ENCODE results near the gene TYW1. TPM values are rescaled to one million over a fixed set of nuclear protein-coding genes. Genes with fewer than 3 reads are reported as not detected.
"Not testable (repeated sequence)": the region's sequence is repeated elsewhere in the genome, so short reads cannot be mapped to it uniquely, and the experiment has no call there.

The TYW1 gene
- total RNA-seq, 1 donor from 2014 or later: 16.6 TPM

DNA sequence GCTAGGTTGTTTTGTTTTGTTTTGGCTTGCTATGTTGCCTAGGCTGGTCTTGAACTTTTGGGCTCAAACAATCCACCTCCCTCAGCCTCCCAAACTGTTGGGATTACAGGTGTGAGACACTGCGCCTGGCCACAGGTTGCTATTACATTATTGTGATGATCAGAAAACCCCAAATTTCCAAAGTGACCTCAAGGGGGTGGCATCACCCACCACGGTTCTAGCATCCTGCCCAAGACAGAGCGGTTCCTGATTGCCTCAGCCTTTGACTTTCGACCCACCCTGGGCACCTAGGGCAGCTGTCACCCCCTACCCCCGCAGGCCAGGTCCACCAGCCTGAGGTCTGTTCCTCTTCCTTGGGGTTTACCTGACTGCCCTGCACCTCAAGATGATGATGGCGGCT, 29.6 kb upstream of the TYW1 start:
- H3K9me3 Mint-ChIP-seq (ENCODE audit: unreplicated experiment): peaks cover 3% of the 10 kb centered on the region
- Histone ChIP-seq H4K20me1 (ENCODE audit: insufficient read depth, low read length) (no peaks in the 10 kb centered on the region), H3K79me2 (ENCODE audit: insufficient read depth, low read length) (no peaks in the 10 kb centered on the region), H3K9me3 (ENCODE audit: insufficient read depth, low read depth, low read length) (no peaks in the 10 kb centered on the region), H3K27ac (ENCODE audit: low read depth, low read length) (no peak overlapping the region), H3K4me3 (ENCODE audit: insufficient read depth, low read depth, low read length) (no peak overlapping the region), H3K4me2 (ENCODE audit: low read length) (no peak overlapping the region), H3K4me1 (ENCODE audit: insufficient read depth, low read length) (no peaks in the 10 kb centered on the region), H3K9ac (ENCODE audit: low read length) (no peak overlapping the region), H3K36me3 (ENCODE audit: insufficient read depth, low read length) (no peaks in the 10 kb centered on the region), H3K27me3 (ENCODE audit: insufficient read depth, low read length) (no peaks in the 10 kb centered on the region), H2AFZ (ENCODE audit: low read depth, low read length) (no peak overlapping the region)
- no peak overlapping the region for H3K27ac Mint-ChIP-seq (ENCODE audit: unreplicated experiment)
- no peaks in the 10 kb centered on the region for H3K27me3 Mint-ChIP-seq (ENCODE audit: low read depth, unreplicated experiment)
- FAIRE-seq: no peak
- H3K4me3 Mint-ChIP-seq (ENCODE audit: unreplicated experiment): no peak overlapping the region
- H3K4me1 Mint-ChIP-seq (ENCODE audit: low read depth, unreplicated experiment): peaks cover 5% of the 10 kb centered on the region
- TF ChIP-seq, protein P1, sequence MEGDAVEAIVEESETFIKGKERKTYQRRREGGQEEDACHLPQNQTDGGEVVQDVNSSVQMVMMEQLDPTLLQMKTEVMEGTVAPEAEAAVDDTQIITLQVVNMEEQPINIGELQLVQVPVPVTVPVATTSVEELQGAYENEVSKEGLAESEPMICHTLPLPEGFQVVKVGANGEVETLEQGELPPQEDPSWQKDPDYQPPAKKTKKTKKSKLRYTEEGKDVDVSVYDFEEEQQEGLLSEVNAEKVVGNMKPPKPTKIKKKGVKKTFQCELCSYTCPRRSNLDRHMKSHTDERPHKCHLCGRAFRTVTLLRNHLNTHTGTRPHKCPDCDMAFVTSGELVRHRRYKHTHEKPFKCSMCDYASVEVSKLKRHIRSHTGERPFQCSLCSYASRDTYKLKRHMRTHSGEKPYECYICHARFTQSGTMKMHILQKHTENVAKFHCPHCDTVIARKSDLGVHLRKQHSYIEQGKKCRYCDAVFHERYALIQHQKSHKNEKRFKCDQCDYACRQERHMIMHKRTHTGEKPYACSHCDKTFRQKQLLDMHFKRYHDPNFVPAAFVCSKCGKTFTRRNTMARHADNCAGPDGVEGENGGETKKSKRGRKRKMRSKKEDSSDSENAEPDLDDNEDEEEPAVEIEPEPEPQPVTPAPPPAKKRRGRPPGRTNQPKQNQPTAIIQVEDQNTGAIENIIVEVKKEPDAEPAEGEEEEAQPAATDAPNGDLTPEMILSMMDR (IDR thresholded peaks at IDR 0.05; ENCODE audit: insufficient read depth, low read depth, low read length): no peak
- no peak for TF ChIP-seq EZH2 (IDR thresholded peaks at IDR 0.05; ENCODE audit: insufficient read depth, low read length)
- peaks cover 10% of the 10 kb centered on the region for H3K36me3 Mint-ChIP-seq (ENCODE audit: low read depth, unreplicated experiment)
- DNase-seq (ENCODE audit: low read depth): no peak

DNA sequence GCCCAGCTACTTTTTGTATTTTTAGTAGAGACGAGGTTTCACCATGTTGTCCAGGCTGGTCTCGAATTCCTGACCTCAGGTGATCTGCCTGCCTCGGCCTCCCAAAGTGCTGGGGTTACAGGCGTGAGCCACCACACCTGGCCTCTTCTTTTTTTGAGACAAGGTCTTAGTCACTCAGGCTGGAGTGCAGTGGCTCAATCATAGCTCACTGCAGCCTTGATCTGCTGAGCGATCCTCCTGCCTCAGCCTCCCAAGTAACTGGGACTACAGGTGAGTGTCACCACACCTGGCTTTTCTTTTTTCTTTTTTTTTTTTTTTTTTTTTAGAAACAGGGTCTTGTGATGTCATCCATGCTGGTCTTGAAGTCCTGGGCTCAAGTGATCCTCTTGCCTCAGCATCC, 27.6 kb upstream of the TYW1 start:
- H3K9me3 Mint-ChIP-seq (ENCODE audit: unreplicated experiment); H2AFZ ChIP-seq (ENCODE audit: low read depth, low read length); H3K4me3 ChIP-seq (ENCODE audit: insufficient read depth, low read depth, low read length); H4K20me1 ChIP-seq (ENCODE audit: insufficient read depth, low read length); H3K4me1 Mint-ChIP-seq (ENCODE audit: low read depth, unreplicated experiment); H3K36me3 ChIP-seq (ENCODE audit: insufficient read depth, low read length); H3K27me3 ChIP-seq (ENCODE audit: insufficient read depth, low read length); H3K27ac ChIP-seq (ENCODE audit: low read depth, low read length); H3K4me1 ChIP-seq (ENCODE audit: insufficient read depth, low read length); H3K27ac Mint-ChIP-seq (ENCODE audit: unreplicated experiment); H3K4me2 ChIP-seq (ENCODE audit: low read length); DNase-seq (ENCODE audit: low read depth); H3K9ac ChIP-seq (ENCODE audit: low read length); H3K9me3 ChIP-seq (ENCODE audit: insufficient read depth, low read depth, low read length); H3K4me3 Mint-ChIP-seq (ENCODE audit: unreplicated experiment); FAIRE-seq; H3K36me3 Mint-ChIP-seq (ENCODE audit: low read depth, unreplicated experiment); H3K27me3 Mint-ChIP-seq (ENCODE audit: low read depth, unreplicated experiment); H3K79me2 ChIP-seq (ENCODE audit: insufficient read depth, low read length): not testable (repeated sequence)

DNA sequence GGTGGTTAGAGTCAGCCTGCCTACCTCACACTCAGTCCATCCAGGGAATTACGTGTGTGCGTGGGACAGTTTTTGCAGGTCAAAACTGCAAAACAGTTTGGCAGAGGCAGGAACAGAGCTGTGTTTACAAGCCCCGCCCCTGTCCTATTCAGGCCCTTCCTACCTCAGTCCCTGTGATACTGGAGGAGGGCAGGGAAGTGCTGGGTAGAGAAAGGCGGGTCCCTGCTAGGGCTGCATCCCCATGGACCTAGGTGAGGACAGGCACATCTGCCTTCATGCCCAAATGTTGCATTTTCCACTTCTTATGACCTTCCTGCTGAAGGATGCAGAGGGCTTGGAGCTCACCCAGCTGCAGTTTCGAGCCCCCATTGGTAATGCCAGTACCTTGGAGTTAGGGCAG, 26.3 kb upstream of the TYW1 start:
- no peaks in the 10 kb centered on the region for H3K36me3 ChIP-seq (ENCODE audit: insufficient read depth, low read length)
- Mint-ChIP-seq H3K36me3 (ENCODE audit: low read depth, unreplicated experiment) (peaks cover 10% of the 10 kb centered on the region), H3K27ac (ENCODE audit: unreplicated experiment) (no peak overlapping the region), H3K27me3 (ENCODE audit: low read depth, unreplicated experiment) (no peaks in the 10 kb centered on the region), H3K4me1 (ENCODE audit: low read depth, unreplicated experiment) (no peaks in the 10 kb centered on the region), H3K9me3 (ENCODE audit: unreplicated experiment) (peaks cover 4% of the 10 kb centered on the region), H3K4me3 (ENCODE audit: unreplicated experiment) (no peak overlapping the region)
- H3K4me2 ChIP-seq (ENCODE audit: low read length): no peak overlapping the region
- H3K9me3 ChIP-seq (ENCODE audit: insufficient read depth, low read depth, low read length): no peaks in the 10 kb centered on the region
- H3K27ac ChIP-seq (ENCODE audit: low read depth, low read length): no peak overlapping the region
- H3K9ac ChIP-seq (ENCODE audit: low read length): no peak overlapping the region
- no peaks in the 10 kb centered on the region for H3K4me1 ChIP-seq (ENCODE audit: insufficient read depth, low read length)
- FAIRE-seq (no peak), DNase-seq (ENCODE audit: low read depth) (no peak)
- no peaks in the 10 kb centered on the region for H3K79me2 ChIP-seq (ENCODE audit: insufficient read depth, low read length)
- TF ChIP-seq, protein P1 (IDR thresholded peaks at IDR 0.05; ENCODE audit: insufficient read depth, low read depth, low read length): no peak
- no peak for TF ChIP-seq EZH2 (IDR thresholded peaks at IDR 0.05; ENCODE audit: insufficient read depth, low read length)
- no peaks in the 10 kb centered on the region for H3K27me3 ChIP-seq (ENCODE audit: insufficient read depth, low read length)
- H4K20me1 ChIP-seq (ENCODE audit: insufficient read depth, low read length): no peaks in the 10 kb centered on the region
- H2AFZ ChIP-seq (ENCODE audit: low read depth, low read length): no peak overlapping the region
- no peak overlapping the region for H3K4me3 ChIP-seq (ENCODE audit: insufficient read depth, low read depth, low read length)
